MM.1S (cell line): ENCODE measurements around the gene RNF32.
"Not testable (repeated sequence)": the region's sequence is repeated elsewhere in the genome, so short reads cannot be mapped to it uniquely, and the experiment has no call there.

Experiments
- CTCF ChIP-seq: fragments of 300-600 bp; sonication (generic); IDR thresholded peaks from 2 replicates; pipeline ENCODE4 v1.5.1; 2016; ENCODE audit warnings: antibody characterized with exemption, low read length, mixed read lengths
- EZH2 ChIP-seq: fragments of 300-600 bp; sonication (generic); optimal IDR thresholded peaks from 2 replicates; pipeline ENCODE3; 2017; ENCODE audit warnings: low read depth, mild to moderate bottlenecking, antibody characterized with exemption, low read length, mixed read lengths
- EZH2phosphoT487 ChIP-seq: fragments of 300-600 bp; sonication (generic); IDR thresholded peaks from 2 replicates; pipeline ENCODE4 v1.6.1; 2018; ENCODE audit warnings: antibody characterized with exemption, low read length

- not testable (repeated sequence) for TF ChIP-seq EZH2phosphoT487, CTCF, EZH2
Observed at GRCh38 chr7:156698512-156698911, 57.9 kb downstream of the RNF32 start.
